Fibroblast of upper back skin (primary cell): ENCODE measurements around the gene PDZRN3.

Experiments used
- DNase-seq: peaks from one replicate; pipeline ENCODE4 v3.0.0-alpha.2; 2013

PDZRN3 gene

GRCh38 chr3:73624821-73625665 is at the start of gene PDZRN3:
Gene PDZRN3 (minus strand): TSS chr3:73624941.
- peak; percentile 86 for DNase-seq

DNA sequence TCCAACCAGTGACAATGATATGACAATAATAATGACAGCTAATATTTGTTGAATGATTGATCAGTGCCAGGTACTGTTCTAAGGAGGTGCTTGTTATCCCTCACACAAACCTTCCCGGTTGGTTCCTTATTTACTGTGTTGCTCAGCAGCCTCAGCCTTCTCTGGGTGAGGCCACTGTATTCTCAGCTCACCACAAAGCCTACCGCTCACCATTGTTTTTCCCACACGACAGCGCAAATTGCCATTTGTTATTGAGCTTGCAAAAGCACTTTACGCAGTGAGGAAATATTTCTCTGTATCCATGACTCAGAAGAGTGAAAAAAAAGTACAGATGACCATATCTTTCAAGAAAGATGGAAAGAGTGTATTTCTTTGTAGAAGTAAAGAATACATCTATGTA is 49.5 kb upstream of the PDZRN3 start:
- DNase-seq: peak; percentile 64

DNA sequence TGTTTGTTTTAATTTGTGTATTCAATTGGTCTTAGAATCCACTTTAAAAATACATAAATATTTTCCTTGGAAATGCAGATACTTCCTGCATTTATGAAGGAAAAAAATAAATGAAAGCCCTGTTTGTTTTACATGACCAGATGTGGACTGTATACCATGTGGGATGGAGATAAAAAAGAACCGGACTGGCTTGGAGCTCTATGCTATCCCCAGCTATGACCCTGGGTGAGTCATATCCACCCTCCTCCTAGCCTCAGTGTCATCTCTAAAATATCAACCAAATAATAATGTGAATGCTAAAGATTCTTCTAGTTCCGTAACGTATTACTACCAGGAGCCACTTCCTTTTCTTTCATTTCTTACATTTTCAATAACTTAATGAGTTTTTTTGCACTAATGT is 44.5 kb upstream of the PDZRN3 start:
- DNase-seq: peak; percentile 24

- no peak for DNase-seq
Observed at GRCh38 chr3:73668391-73668790, 43.6 kb upstream of the PDZRN3 start.

GRCh38 chr3:73667889-73668288 is 43.1 kb upstream of the PDZRN3 start:
- DNase-seq: no peak

DNA sequence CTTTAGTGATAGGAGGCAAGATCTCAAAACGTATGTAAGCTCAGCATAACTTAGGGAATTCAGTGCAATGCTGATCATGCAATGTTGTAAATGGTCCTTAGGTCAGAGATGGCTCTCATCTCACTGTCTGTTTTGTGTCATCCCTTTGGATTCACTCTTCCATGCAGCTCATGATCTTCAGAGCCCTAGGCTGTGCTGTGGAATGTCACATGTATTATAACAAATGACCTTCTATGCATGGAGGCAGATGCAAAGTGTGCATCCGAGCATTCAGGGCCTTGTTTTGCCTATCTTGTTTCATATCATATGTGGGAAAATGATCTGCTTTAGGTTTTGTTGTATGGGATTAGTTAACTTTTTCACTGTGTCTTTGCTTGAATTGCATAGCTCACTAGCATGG is 40.5 kb upstream of the PDZRN3 start:
- no peak for DNase-seq

DNA sequence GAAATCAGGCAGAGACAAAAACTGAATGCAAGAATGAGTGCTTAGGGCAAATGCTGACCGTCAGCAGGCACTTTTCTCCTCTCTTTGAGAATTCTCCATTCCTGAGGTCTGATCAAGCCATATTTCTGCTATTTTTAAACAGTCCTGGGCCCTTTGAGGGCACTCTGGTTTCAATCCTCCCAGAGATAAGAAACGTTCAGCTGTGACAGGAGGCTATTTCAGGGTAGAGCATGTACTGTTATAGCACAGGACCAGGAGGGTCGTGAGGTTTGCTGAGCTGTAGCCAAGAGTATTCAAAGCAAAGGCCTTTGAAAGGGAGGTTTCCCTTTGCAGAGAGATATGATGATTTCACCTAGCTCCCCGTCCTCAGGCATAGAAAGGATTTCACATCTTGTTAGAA is 39.6 kb upstream of the PDZRN3 start:
- no peak for DNase-seq

DNA sequence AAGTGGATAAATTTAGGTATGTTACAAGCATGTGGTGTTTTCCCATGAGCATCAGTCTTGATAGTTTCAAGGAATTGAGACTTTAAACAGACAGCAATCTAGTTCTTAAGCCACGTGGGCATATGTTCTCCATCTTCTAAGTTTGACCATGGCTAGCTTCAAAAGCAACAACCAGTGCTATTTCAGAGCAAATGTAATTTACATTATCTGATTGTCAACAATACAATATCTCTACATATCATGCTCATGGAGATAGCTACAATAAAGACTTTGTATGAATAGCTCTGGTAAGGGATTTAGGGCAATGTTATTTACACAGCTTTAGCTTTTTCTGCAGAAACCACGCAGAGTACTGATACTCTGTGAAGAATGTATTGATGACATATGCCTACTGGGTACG is 38.8 kb upstream of the PDZRN3 start:
- DNase-seq: no peak

GRCh38 chr3:73661265-73661664 is 36.5 kb upstream of the PDZRN3 start:
- DNase-seq: peak; percentile 87

DNA sequence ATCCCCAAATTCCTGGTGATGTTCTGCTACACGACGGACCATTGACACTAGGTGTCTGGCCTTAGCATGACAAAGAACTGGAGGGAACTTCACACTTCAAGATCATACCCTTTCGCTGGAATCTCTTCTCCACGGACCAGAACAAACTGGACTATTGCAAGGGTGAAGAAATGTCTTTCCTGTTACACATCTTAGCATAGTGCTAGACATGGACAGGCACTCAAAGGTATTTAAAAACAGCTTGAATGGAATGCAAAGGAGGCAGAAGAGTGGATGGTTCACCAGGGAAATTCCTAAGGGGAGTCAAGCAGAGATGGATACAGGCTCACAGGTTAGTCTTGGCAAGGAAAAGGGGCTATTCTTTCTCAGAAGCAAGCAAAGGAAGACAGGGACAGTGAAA is 33.5 kb upstream of the PDZRN3 start:
- peak; percentile 42 for DNase-seq

DNA sequence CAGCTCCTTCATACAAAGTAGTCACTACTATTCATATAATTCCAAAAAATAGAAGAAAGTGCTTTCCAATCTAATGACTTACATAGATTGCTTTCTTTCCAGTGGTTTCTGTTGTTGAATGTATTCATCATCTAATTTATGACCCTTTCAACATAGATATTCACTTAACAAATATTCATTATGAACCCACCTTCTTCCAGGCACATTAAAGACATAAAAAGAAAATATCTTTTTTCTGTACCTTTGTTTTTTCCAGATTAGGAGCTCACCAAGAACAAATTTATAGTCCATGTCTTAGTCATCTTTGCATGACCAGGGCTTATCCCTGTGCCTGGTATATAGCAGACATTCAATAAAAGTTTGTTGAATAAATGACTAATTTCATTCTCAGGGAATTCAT is 32.4 kb upstream of the PDZRN3 start:
- DNase-seq: peak; percentile 53

DNA sequence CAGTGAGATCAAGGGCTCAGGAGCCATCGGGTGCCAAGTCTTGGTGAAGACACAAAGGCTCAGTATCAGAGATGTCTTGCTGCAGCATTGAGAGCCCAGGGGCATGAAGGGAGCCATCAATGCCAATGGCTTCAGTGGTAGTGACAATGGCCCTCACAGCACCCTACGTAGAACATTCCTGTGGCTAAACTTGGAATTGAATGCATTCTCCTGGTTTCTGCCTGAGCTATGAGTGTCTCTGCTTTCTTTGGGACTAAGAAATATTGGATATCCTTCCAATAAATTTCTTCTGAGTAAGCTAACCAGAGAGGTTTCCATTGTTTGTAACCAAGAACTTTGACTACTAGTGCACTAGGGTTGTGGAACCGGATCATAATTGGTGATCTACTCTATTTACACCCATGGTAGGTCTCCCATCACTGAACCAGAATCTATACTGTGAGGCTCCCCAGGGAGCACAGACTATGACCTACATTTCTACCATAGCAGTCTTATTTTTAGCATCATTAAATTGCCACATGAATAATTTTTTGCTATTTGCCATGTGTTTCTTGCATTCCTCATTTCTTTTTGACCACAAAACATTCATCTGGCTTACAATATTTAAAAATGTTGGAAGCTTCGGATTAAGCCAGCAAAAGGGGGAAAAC is 31.6 kb upstream of the PDZRN3 start:
- DNase-seq: peak; percentile 82

- no peak for DNase-seq
Observed at GRCh38 chr3:73655197-73655596, 30.5 kb upstream of the PDZRN3 start.

- DNase-seq: peak; percentile 67
Observed at GRCh38 chr3:73653877-73654276, 29.1 kb upstream of the PDZRN3 start.

- DNase-seq: no peak
Observed at GRCh38 chr3:73653351-73653750, 28.6 kb upstream of the PDZRN3 start.

GRCh38 chr3:73652896-73653295 is 28.2 kb upstream of the PDZRN3 start:
- no peak for DNase-seq

DNA sequence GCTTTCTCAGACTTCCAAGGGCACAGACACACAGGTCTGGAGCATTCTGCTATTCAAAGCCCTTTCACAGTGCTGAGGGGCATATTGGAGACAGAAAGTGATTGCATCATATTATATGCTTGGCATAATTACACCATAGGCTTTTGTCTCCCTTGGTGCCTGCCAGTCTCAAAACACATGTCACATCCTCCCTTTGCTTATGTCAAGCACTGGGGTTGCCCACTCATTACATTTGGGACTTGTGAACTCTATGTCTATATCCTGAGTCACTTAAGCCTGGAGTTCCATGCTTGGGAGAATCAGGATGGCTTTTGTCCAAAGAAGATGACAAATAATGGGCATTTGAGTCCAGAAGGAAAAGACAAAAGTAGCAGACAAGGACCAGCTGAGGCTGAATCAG is 12.3 kb upstream of the PDZRN3 start:
- DNase-seq: no peak

DNA sequence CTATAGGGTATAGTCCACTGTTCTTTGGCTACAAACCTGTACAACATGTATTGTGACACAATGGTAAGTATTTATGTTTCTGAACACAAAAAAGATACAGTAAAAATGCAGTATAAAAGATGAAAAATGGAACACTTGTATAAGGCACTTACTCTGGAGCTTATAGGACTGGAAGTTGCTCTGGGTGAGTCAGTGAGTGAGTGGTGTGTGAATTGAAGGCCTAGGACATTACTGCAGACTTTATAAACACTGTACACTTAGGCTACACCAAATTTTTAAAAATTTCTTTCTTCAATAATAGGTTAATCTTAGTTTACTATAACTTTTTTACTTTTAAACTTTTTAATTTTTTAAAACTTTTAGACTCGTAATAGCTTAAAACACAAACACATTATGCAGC is 10.5 kb upstream of the PDZRN3 start:
- DNase-seq: no peak

- no peak for DNase-seq
Observed at GRCh38 chr3:73633916-73634344, 9.2 kb upstream of the PDZRN3 start.

GRCh38 chr3:73633453-73633852 is 8.7 kb upstream of the PDZRN3 start:
- no peak for DNase-seq

DNA sequence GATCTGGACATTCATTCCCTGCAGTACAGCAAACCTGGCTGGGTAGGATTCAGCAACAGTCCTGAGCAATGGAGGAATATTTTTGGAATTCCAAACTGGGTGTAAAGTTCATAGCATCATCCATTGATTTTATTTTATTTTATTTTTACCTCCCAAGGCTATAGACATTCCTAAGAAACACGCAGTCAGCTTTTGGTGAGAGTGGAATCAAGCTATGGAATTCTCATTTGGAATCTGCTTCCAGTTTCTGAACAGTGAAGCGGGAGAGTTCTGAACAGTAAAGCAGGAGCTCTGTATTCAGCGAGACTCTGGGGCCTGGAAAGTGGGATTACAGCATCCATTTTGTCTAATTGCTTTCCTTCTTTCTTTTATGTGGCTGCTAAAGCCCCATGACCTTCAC is 1.4 kb upstream of the PDZRN3 start:
- peak; percentile 78 for DNase-seq

DNA sequence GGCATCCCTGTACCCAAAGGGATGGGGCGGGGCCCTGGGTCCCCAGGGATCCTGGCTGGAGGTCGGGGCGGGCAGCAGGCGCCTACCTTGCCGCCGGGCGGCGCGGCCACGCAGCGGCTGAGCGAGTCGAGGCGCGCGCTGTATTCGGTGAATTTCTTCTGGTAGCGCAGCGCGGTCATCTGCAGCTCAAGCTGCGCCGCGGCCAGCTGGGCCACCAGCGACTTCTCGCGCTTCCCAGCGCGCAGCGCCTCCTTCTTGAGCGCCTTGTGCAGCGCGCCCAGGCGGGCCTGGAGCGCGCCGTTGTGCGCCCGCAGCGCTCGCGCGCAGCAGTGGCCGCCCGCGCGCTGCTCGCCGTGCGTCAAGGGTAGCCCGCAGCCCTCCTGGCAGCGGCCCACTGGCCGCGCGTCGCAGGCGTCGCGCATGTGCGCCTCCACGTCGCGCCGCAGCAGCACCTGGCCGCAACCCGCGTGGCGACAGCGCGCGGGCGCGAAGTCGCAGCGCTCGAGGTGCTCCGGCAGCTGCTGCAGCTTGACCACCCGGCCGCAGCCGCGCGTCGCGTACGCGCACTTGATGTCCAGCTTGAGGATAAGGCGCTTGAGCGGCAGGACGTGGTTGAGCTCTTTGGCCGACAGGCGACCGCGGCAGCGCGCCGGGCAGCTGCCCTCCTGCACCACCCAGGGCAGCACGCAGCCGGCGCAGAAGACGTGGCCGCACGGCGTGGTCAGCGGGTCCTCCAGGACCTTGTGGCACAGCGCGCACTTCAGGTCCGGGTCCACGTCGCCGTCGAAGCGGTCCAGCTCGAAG is 522 bp downstream of the PDZRN3 start:
- peak; percentile 68 for DNase-seq

DNA sequence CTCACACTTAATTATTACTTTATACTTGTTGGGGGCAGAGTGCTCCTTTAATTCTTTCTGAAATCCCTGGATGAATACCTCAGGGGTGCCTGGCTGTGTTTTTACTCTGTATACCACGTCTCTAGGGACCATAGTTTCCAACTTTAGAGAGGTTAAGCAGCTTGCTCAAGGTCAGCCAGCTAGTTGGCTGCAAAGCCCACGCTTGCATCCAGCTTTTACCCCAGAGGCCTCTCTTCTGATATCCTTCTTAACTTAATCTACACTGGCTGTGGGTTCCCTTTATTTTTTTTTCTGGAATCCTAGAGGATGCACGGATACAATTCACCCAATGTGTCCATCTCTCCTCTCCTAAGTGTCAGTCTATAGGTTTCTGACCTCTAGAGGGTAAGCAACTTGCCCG is 1.4 kb downstream of the PDZRN3 start:
- no peak for DNase-seq
